NCI-H1092 treated with DMSO at 0.1 percent for 48 hours (cell line): ENCODE measurements around the gene DAAM1.

ENCODE experiments used
- DNase-seq: peaks from one replicate; lab custom pipeline; 2025; lab: John Stamatoyannopoulos, UW

The DAAM1 gene

GRCh38 chr14:59314953-59315599 is 126.6 kb downstream of the DAAM1 start:
- DNase-seq = no peak

- no peak for DNase-seq
Measured at GRCh38 chr14:59316151-59316830, 127.8 kb downstream of the DAAM1 start.

GRCh38 chr14:59317346-59317745 is 128.9 kb downstream of the DAAM1 start:
- no peak for DNase-seq

GRCh38 chr14:59317798-59318505 is 129.5 kb downstream of the DAAM1 start:
- DNase-seq = no peak

DNA sequence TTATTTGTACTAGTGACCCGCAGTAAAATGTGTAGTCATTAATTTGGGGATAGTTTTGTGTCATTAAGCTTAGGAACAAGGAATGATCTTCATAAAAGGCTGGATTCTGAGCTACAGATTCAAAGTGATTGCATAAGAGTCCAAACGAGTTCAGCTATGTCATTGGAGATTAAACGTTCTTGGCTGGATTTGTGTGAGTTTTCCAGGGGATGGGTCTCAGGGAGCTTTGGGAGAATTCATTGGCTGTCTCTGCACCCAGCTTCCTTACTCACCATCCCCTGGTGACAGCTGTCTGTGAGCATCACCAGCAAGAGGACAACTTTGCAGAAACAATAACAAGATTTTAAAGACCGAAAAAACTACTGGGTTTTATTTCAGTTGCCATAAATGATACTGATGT is 130.4 kb downstream of the DAAM1 start:
- no peak for DNase-seq

DNA sequence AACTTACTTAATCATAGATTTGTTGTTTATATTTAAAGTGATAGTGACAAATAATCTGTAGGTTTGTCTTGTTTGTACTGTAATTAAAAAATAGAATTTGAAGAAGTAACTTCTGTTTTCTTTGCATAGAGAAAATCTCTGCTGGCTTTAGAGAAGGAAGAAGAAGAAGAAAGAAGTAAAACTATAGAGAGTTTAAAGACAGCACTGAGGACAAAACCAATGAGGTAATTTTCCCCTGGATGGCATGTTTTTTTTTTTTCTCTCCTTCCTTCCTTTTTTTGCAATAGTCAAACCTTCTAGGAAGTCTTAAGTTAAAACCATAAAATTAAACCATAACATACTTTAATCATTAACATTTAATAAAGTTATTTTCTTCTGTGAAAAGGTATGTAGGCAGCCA is 131.9 kb downstream of the DAAM1 start:
- DNase-seq = no peak

GRCh38 chr14:59320763-59321625 is 132.5 kb downstream of the DAAM1 start:
- DNase-seq = no peak

DNA sequence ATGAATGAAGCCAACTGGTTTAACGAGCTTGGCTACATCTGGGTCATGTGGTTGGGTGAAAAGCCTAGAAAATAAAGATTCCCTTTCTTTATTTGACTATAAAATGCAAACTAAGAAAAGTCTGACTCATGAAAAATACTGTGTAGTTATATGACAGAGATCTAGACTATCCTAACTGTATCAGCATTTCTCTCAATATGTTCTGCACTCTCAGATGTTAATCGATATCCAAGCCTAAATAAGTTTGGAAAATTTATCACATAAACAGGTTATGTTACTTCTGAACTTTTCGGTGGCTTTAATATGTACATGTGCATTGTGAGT is 133.1 kb downstream of the DAAM1 start:
- no peak for DNase-seq

GRCh38 chr14:59325906-59326305 is 137.4 kb downstream of the DAAM1 start:
- no peak for DNase-seq

- DNase-seq = no peak
Measured at GRCh38 chr14:59328454-59328853, 140.0 kb downstream of the DAAM1 start.

DNA sequence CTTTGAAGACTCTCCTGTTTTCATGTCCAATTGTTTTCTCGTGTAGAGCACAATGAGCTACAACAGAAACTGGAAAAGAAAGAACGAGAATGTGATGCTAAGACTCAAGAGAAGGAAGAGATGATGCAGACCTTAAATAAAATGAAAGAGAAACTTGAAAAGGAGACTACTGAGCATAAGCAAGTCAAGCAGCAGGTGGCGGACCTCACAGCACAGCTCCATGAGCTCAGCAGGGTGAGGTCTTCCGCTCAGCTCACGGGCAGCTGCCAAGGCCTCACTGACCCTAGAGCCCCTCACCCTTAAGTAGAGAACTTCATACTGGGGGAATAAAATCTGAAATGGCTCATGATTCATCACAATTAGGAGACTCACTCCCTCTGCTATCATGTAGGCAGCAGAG is 142.0 kb downstream of the DAAM1 start:
- DNase-seq = no peak

DNA sequence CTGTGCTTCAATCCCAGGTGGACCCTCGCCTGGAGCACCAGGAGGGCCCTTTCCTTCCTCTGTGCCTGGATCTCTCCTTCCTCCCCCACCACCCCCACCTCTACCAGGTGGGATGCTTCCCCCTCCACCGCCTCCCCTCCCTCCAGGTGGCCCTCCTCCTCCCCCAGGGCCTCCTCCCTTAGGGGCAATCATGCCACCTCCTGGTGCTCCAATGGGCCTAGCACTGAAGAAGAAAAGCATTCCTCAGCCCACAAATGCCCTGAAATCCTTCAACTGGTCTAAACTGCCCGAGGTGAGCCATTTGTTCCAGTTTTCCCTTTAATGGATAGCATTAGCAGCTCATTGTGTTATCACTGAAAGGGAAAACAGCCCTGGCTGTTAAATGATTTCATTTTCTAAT is 142.8 kb downstream of the DAAM1 start:
- DNase-seq = no peak

GRCh38 chr14:59332727-59333126 is 144.3 kb downstream of the DAAM1 start:
- DNase-seq = no peak

- no peak for DNase-seq
Measured at GRCh38 chr14:59333235-59333634, 144.8 kb downstream of the DAAM1 start.

GRCh38 chr14:59333668-59334067 is 145.2 kb downstream of the DAAM1 start:
- DNase-seq = no peak

GRCh38 chr14:59334253-59334652 is 145.8 kb downstream of the DAAM1 start:
- DNase-seq = no peak

- DNase-seq = no peak
Measured at GRCh38 chr14:59336098-59336497, 147.6 kb downstream of the DAAM1 start.

DNA sequence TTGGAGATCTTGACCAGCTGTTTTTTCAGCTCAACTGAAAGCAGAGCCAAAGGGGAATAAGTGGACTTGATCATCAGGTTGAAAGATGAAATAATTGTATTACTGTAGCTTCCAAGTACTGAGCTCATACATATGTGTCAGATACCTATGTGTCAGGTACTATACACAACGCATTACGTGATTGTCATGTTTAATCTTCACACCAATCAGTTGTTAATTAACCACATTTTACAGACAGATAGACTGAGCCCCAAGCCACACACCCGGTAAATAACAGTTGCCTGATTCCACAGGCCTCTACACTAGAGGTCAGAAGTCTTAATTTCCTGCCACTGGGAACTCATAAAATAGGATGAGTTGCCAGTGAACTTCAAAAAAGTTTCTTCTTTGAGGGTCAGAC is 148.2 kb downstream of the DAAM1 start:
- DNase-seq = no peak

- DNase-seq = no peak
Measured at GRCh38 chr14:59337141-59337611, 148.7 kb downstream of the DAAM1 start.

DNA sequence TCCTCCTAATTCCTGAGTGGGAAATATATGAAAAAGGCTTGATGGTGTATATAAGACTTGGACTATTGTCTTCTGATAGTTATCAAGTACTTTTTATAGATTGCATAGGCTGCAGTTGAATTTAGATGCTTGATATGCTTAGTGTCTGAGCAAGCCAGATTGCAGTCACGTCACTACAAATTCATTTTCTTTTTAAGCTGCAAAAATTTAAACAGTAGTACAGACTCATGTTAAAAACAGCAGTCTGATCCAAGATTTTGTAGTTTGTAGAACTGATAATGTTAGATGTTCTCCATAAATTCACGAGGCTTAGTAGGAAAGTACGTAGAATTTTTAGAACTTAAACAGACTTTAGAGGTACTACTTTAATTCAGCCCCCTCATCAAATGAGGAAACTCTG is 150.3 kb downstream of the DAAM1 start:
- no peak for DNase-seq

- no peak for DNase-seq
Measured at GRCh38 chr14:59339524-59340330, 151.3 kb downstream of the DAAM1 start.
